Testis (tissue), 3 donors: ENCODE data around the gene SSPN. TPM values are rescaled to one million over a fixed set of nuclear protein-coding genes. Genes with fewer than 3 reads are reported as not detected.

Experiments used
- DNase-seq: peaks from one replicate; pipeline ENCODE4 v3.0.0-alpha.2; 2019
- H3K27ac ChIP-seq, 2 donors: fragments of 200-600 bp; sonication (generic); one replicate each; pipeline ENCODE4 v1.5.1; 2019
- H3K27me3 ChIP-seq: fragments of 200-600 bp; sonication (generic); one replicate; pipeline ENCODE4 v1.5.1; 2019
- H3K36me3 ChIP-seq: fragments of 200-600 bp; sonication (generic); one replicate; pipeline ENCODE4 v1.5.1; 2017; ENCODE audit warnings: low read depth; ENCODE audit errors: missing control alignments
- H3K4me1 ChIP-seq: fragments of 200-600 bp; sonication (generic); one replicate; pipeline ENCODE4 v1.5.1; 2019
- H3K4me3 ChIP-seq, 2 donors: fragments of 200-600 bp; sonication (generic); one replicate each; pipeline ENCODE4 v1.5.1; 2017 to 2019
- H3K9me3 ChIP-seq: fragments of 200-600 bp; sonication (generic); one replicate; pipeline ENCODE4 v1.5.1; 2017
- POLR2A ChIP-seq: fragments of 450-650 bp; IDR thresholded peaks from one replicate; pipeline ENCODE4 v1.6.1; 2017; ENCODE audit warnings: antibody characterized with exemption, mild to moderate bottlenecking, moderate library complexity
- WGBS, 2 donors: methylation state at CpG; one replicate each; pipeline ENCODE4 v1.1.5; 2018; 5-methylcytosine and 5-hydroxymethylcytosine counted together
- intact Hi-C: fragments of 100-400 bp; cut with DNase I; formaldehyde crosslinking; loops from one replicate; pipeline ENCODE4 v1.15.1; 2023; ENCODE audit warnings: low total_unique reads
- polyA plus RNA-seq: library from polyadenylated mRNA; stranded (reverse); fragments of 350-450 nt; fragmentation: Illumina TruSeq; extraction: RNeasy Lipid Tissue Mini Kit (QIAGEN cat#74804); gene quantifications from one replicate; pipeline ENCODE4 v1.2.3, GENCODE V29; 2014; ENCODE audit warnings: low read depth, low replicate concordance; ENCODE audit not compliant: insufficient read depth
- total RNA-seq, 2 donors: library from RNA; depleted of rRNA; stranded (reverse); fragments of >200 nt; gene quantifications; one replicate each; pipeline ENCODE4 v1.2.3, GENCODE V29; 2016
- TF ChIP-seq, protein P1 (sequence below), 3 experiments: fragments of 450-650 bp in 2 of 3; fragments of 200-600 bp in 1 of 3; sonication (generic) in 1 of 3; IDR thresholded peaks; one replicate each; pipeline ENCODE4 v1.5.1; 2016 to 2019; ENCODE audit warnings: antibody characterized with exemption in 3 of 3, mild to moderate bottlenecking in 2 of 3, moderate library complexity in 1 of 3

Gene SSPN
- total and polyA plus RNA-seq, 3 donors from 2014 or later = 17.8 to 41.6 (median 25.5) TPM

- no peak overlapping the region for H3K4me3 ChIP-seq
- H3K9me3 ChIP-seq = no peaks in the 10 kb centered on the region
- no peaks in the 10 kb centered on the region for H3K4me1 ChIP-seq
- no peak for DNase-seq
- TF ChIP-seq POLR2A = no peak
- TF ChIP-seq, protein P1, sequence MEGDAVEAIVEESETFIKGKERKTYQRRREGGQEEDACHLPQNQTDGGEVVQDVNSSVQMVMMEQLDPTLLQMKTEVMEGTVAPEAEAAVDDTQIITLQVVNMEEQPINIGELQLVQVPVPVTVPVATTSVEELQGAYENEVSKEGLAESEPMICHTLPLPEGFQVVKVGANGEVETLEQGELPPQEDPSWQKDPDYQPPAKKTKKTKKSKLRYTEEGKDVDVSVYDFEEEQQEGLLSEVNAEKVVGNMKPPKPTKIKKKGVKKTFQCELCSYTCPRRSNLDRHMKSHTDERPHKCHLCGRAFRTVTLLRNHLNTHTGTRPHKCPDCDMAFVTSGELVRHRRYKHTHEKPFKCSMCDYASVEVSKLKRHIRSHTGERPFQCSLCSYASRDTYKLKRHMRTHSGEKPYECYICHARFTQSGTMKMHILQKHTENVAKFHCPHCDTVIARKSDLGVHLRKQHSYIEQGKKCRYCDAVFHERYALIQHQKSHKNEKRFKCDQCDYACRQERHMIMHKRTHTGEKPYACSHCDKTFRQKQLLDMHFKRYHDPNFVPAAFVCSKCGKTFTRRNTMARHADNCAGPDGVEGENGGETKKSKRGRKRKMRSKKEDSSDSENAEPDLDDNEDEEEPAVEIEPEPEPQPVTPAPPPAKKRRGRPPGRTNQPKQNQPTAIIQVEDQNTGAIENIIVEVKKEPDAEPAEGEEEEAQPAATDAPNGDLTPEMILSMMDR (IDR thresholded peaks at IDR 0.05) = no peak
- no peaks in the 10 kb centered on the region for H3K27me3 ChIP-seq
- H3K27ac ChIP-seq = no peak overlapping the region
- intact Hi-C loops = no loop called here
- 84 to 88% methylated on average over 3 of the region's 3 CpGs for WGBS, 2 donors
- no peaks in the 10 kb centered on the region for H3K36me3 ChIP-seq
Measured at GRCh38 chr12:26250801-26251200, 55.4 kb downstream of the SSPN start.

DNA sequence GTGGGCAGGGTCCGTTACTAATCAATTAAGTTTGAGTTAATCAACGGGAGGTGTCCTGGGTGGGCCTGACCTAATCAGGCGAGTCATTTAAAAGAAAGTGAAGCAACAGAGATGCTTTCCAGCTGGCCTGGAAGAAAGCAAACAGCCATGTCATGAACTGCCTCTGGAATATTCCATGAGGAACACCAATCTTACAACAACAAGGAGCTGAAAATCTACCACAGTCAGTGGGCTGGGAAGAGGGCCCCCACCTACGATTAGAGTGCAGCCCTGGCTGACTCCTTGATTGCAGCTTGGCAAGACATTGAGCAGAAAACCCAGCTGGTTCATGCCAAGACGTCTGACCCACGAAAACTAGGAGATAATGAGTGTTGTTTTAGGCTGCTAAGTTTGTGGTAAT is 56.2 kb downstream of the SSPN start:
- no peak overlapping the region for H3K27ac ChIP-seq
- no peak overlapping the region for H3K4me3 ChIP-seq
- TF ChIP-seq, protein P1 (IDR thresholded peaks at IDR 0.05) = no peak
- no peak for TF ChIP-seq POLR2A
- DNase-seq = peak; percentile 56
- intact Hi-C loops = no loop called here
- 41 to 43% methylated on average over 6 of the region's 6 CpGs for WGBS, 2 donors
- no peaks in the 10 kb centered on the region for H3K4me1 ChIP-seq
- H3K36me3 ChIP-seq = no peaks in the 10 kb centered on the region
- no peaks in the 10 kb centered on the region for H3K27me3 ChIP-seq
- H3K9me3 ChIP-seq = no peaks in the 10 kb centered on the region

GRCh38 chr12:26252946-26253345 is 57.6 kb downstream of the SSPN start:
- H3K27ac ChIP-seq = no peak overlapping the region
- no peak overlapping the region for H3K4me3 ChIP-seq
- TF ChIP-seq, protein P1 (IDR thresholded peaks at IDR 0.05) = no peak
- TF ChIP-seq POLR2A = no peak
- H3K9me3 ChIP-seq = no peaks in the 10 kb centered on the region
- H3K36me3 ChIP-seq = no peaks in the 10 kb centered on the region
- no peaks in the 10 kb centered on the region for H3K27me3 ChIP-seq
- intact Hi-C loops = no loop called here
- WGBS, 2 donors = 24 to 48% methylated on average over 1 of the region's 1 CpG
- no peak for DNase-seq
- H3K4me1 ChIP-seq = no peaks in the 10 kb centered on the region

GRCh38 chr12:26255893-26256645 is 60.7 kb downstream of the SSPN start:
- H3K4me3 ChIP-seq = no peak overlapping the region
- no peak for DNase-seq
- no peak overlapping the region for H3K27ac ChIP-seq
- H3K9me3 ChIP-seq = no peaks in the 10 kb centered on the region
- WGBS, 2 donors = 85 to 98% methylated on average over 7 of the region's 7 CpGs
- no peak for TF ChIP-seq POLR2A
- H3K27me3 ChIP-seq = no peaks in the 10 kb centered on the region
- intact Hi-C loops = no loop called here
- H3K4me1 ChIP-seq = no peaks in the 10 kb centered on the region
- no peaks in the 10 kb centered on the region for H3K36me3 ChIP-seq

DNA sequence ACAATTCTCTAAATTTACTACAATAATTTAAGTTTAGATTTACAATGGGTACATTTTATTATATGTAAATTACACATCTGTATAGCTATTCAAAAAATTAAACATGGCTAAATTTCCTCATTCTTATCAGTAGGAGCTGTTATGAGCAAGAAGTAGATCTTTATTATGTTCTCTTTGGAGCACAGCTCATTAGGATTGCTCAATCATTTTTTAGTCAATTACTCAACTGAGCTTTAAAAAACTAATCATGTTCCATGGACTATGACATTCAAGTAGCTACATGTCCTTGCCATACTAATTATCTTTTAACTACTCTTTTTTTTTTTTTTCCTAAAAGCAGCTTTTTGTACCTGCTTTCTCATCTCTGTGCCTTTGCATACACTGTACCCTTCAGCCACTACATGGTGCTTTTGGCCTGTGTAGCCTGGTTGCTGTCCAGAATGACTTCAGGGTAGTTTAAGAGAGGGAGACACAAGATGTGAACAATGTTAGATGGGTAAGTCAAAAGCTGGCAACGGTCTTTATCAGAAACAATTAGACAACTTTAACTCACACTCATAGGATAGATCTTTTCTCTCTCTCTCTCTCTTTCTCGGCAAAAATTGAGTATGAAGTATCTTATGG is 69.0 kb downstream of the SSPN start:
- Histone ChIP-seq H3K27ac (no peak overlapping the region), H3K36me3 (no peaks in the 10 kb centered on the region), H3K27me3 (no peaks in the 10 kb centered on the region), H3K4me1 (no peaks in the 10 kb centered on the region), H3K4me3 (no peak overlapping the region), H3K9me3 (no peaks in the 10 kb centered on the region)
- intact Hi-C loops = no loop called here
- DNase-seq = no peak
- TF ChIP-seq POLR2A = no peak
- TF ChIP-seq, protein P1 (IDR thresholded peaks at IDR 0.05) = no peak
- WGBS, 2 donors = 90 to 91% methylated on average over 2 of the region's 2 CpGs
